ENCODE results near the gene TMEM86A.

Gene TMEM86A

DNA sequence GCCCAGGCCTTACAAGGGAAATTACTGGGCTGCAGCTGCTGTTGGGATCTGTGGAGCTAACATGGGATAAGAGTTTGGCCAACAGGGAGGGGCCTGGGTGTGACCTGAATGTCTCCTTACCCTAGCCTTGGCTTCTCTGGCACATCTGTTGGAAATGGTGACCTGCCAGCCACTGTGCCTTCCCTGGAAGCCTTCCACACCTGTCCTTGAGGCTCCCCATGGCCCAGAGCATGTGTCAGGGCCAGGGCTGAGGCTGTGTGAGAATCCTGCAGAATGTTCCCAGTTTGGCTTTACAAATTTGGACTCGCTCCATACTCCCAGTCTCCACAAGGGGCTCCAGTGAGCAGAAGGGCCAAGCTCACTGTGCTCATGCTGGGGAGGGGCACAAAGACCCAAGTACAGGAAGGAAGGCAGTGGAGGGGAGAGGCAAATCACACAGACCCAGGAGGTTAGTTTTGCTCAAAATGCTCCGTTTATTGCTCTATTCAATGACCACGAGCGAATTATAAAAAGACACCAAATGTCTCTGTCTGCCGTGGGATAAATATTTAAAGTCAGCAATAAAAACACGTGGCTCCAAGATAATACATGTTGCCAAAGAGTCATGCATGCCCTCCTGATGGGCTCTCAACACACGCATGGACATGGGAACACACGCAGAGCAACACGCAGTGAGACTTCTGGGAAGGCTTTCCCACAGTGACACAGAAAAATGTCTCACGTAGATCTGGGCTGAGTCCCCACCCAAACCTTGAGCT lies 29.1 kb downstream of the TMEM86A start:
- DNase-seq, result peak; percentile 63

DNA sequence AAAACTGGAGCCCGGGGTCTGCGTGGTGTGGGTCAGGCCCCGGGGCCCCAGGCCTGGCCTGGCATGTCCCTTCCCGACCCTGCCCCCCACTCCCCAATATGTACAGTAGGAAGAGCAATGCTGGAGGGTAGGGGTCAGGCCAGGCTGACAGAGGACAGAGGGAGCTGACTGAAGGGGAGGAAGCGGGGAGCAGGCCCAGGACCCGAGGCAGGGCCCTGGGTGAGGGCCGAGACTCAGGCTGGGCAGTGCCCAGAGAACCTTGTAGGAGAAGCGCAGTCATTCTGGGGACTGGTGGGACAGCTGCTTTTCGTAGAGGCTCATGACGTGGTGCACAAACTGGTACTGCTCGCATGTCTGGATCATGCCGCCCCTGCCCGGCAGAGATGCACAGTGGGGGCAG lies 30.1 kb downstream of the TMEM86A start:
- DNase-seq, result no peak

DNA sequence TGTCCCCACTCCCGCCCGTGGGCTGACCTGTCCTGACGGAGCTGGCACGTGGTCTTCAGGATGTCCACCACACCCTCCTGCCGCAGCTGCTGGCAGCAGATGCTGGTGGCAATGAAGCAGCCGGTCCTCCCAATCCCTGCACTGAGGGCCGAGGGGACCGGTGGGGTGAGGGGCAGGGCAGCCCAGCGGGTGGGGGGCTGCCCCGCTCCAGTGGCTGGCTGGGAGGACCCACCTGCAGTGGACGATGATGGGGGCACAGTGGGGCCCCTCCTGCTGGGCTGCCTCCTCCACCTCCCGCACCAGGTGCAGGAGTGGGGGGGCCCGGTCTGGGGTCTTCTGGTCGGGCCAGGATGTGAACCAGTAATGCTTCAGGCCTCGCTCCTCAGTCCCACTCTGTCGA lies 30.8 kb downstream of the TMEM86A start:
- DNase-seq, result no peak

DNA sequence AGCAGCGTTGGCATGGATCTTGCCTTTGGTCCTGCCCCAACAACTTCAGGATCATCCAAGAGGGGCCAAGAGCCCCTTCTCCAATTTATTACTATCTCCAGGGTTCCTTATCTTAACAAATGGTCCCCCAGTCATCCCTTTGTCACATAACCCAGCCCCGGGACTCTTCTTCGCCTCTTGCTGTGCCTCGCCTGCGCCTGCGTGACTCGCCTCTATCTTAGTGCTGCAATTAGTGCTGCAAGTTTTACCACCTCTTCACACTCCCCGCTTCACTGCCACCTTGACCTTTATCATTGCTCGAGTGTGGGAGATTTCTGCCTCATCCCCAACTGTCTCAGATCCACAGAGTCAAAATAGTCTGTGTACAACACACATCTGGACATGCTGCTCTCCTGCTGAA lies 31.4 kb downstream of the TMEM86A start:
- DNase-seq, result no peak

DNA sequence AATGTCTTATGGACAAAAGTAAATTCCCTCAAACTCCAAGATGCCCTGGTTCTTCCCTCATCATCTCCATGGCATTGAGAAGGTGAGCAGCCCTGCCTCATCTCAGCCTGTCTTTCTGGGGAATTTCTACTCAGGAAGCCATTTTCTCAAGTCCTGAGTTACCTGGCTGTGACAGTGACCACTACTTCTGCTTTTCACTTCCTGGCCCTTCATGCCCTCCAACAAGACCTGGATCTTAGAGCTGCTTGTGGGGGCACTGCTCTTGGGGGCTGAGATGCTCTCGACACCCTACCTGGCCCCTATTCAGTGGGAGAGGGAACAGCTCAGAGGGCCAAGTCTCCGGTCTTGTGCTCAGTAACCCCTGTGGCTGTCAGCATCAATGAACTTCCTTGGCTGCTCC lies 32.9 kb downstream of the TMEM86A start:
- no peak for DNase-seq

DNA sequence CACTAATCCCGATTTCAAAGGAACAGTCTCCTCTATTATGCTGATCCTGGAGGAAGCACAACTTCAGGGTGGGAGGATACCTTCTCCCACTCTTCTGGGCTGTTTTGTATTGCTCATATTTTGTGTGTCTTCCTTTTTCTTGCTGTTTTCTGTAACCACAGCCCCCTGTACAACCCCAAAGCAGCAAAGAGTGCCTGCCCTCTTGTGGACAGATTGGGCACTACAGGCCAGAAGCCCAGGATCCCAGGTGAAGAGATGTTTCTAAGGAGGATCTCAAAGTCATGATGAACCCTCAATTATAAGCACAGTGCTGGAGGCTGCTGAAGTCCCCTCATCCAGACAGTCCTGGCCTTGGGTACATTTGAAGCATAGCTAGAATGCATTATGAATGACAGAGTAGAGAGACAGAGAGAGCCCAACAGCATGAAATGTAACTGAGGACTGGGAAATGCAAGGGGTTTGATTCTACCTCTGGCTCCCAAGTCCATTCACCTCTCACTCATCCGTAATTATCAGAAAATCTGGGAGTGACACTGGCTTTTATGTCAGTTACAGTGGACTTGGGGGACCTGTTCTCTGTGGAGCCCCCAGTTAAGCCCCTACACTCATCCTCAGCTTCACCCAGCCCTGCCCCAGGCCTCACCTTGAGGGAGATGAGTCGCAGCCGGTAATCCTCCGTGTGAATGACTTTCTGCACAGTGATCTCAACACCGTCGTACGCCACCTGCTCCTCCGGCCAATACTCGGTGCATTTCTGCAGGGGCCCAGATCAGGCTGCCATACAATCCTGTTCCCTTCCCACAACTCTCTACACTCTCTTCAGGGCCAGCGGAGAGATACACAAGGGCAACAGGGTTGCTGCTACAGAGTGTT lies 33.6 kb downstream of the TMEM86A start:
- peak; percentile 89 for DNase-seq

DNA sequence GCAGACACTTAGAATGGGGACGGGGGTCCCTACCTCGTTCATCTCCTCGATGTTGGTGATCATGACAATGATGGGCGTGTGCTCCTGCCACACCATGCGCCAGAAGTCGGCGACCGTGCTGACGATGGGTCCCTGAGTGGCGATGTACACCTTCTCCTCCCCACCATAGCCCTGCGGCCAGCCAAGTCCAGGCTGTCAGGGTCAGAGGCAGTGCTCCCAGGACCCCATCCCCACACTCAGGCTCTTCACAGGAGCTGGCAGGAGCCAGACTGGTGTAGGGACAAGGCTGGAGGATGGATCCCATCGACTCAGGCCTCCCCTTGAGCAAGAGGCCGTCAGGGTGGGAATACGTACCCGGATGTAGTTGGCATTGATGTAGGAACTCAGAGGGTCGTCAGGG lies 34.6 kb downstream of the TMEM86A start:
- no peak for DNase-seq

DNA sequence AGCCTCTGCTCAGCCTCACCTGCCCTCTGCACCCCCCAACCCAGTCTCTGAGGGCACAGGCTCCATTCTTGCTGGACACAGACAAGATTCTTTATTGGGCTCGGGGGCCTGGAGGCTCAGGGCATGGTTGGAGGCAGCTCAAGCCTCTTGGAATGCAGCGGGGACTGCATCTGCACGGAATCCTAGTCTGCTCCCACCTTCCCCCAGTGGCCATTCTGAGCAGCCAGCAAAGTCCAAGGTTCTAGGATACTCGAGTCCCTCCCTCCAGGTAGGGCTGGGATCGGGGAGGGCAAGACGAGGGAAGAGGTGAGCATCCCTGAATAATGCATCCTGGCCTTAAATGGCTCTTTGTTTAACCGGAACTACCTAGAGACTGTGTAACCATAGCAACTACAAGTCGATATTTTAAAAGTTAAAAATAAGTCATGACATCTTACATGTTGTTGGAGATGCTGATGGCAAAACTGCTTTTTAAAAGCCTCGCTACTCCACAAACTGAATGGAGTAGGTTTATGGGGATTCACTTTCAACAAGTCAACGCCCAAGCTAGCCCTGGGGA lies 38.1 kb downstream of the TMEM86A start:
- DNase-seq, result no peak

DNA sequence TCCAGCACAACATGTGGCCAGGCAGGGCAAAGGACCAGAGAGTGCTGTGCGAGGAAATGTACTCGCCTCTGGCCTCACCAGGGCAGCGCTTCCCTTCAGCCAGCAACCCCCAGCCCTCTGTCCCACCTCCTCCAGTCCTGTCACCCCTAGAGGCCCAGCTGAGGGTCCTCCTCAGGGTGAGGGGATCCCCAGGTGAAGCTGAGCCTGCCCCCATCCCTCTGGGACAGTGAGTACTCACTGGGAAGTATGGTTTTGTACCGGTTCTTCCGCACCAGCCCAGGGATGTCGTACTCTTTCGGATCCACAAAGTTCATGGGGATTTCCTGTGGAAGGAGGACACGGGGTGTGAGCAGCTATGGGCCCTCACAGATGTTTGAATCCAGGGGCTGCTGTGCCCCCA lies 39.1 kb downstream of the TMEM86A start:
- DNase-seq, result no peak

DNA sequence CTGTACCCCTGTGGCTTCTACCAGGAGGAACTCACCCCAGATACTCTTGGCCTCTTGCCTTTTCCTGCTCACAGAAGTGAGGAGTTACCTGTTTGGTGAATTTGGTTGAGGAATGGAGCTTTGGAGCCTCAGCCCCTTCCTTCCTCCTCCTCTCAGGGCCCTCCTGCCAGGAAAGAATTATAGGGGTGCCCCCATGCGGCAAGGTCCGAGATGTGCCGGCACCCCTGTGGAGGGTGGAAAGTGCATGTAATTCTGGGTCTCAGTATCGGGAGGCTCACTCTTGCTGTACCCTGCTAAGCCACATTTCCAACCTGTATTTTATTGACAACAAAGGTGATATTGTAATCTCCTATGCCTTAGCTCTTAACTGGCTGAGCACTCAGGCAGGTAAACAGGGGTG lies 41.1 kb downstream of the TMEM86A start:
- DNase-seq, result no peak

DNA sequence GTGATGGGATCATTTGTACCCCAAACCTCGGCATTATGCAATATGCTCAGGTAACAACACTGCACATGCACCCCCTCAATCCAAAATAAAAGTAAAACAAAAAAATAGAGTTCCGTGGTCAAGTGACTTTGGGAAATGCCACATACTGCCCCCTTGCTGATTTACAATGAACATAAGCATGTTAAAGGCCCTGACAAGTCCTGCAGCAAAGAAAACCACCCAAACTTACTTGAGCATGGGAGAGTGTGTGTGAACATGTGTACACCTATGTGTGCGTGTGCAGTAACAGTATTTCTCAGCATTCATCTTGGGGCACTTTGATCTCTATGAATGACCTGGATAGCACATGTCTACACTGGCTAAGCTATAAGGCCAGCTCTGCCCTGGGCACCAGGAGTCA lies 43.2 kb downstream of the TMEM86A start:
- no peak for DNase-seq

DNA sequence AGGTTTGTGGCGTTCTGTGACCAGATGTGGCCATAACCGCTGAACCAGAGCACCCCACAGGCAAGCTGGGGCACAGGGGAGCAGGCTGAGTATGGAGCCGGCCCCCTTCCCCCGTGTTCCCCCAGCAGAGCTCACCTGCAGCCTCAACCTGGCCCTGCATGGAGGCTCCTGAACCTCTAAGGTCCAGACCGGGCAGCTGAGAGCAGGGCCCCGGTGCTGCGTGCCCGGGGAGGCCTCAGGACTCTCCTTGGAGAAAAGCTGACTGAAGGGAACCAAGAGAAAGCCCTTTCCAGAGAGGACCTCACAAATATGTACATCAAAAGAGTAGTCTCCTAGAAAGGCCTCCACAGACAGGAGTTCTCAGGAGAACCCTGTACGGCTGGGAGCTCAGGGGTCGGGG lies 44.8 kb downstream of the TMEM86A start:
- no peak for DNase-seq

DNA sequence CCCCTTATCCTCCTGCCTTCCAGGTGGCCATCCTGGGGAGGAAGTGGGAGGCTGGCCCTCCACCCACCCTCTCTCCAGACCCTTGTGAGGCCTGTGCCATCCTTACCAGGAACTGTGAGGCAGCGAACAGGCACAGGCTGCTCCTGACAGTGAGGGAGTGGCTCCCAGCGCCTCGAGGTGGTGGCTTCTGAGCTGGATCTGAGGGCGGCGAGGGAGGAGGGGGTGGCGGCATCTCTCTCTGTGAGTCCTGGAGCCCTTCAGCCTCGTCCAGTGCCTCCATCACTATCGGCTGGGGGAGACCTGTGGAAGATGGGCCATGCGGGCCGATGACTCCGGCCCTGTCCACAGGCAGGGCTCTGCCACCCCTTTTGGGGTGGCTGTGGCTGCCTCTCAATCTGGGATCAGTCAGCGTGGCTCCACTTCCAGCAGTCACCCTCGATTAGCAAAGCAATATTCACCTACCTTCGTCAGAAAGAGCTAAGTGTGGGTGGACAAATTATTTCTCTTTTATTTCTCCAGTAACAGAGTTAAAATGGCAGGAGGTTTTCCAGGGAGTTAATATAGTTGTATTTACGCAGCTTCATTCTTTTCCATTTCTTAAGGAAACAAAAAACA lies 45.4 kb downstream of the TMEM86A start:
- DNase-seq, result no peak

DNA sequence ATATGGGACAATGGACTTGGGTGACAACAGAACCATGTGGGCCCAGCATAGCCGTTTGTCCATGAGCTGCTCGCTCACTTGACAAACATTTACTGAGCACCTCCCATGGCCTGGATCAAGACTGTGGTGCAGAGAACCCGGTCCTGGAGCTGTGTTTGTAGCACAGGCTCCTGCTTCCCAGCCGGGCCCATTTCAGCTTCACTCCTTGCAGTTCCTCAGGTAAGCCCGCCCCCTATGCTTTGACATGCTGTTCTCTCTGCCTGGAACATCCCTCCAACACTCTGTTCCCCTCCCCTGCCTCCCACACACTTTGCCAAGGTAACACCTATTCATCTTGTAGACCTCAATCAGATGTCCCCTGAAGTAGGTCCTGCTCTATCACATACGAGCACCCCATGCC lies 46.7 kb downstream of the TMEM86A start:
- DNase-seq, result no peak

DNA sequence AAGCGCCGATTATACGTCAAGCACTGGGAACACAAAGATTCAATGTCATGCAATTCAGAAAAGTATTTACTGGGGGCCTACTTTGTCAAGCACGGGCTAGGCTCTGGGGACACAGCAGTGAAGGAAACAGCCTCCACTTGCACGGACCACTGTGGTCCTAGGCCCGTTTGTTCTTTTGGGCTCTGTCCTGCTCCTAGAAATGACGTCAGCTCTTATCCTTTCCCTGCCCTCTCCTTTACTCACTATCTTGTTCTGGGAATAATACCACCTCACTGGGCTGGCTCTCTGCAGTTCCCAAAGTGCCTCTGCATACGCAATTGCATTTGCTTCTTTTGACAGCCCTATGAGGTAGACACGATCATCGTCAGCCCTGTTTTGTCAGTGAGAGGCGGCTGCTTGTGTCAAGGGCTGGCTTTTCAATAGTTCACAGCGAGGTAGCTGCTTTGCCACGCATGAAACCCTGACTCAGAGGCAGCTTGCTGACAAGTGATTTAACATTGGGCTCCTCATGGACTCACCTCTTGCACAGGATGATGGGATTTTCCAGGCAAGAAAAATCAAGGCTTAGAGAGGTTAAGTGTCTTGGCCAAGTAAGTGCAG lies 50.3 kb downstream of the TMEM86A start:
- DNase-seq, result no peak

DNA sequence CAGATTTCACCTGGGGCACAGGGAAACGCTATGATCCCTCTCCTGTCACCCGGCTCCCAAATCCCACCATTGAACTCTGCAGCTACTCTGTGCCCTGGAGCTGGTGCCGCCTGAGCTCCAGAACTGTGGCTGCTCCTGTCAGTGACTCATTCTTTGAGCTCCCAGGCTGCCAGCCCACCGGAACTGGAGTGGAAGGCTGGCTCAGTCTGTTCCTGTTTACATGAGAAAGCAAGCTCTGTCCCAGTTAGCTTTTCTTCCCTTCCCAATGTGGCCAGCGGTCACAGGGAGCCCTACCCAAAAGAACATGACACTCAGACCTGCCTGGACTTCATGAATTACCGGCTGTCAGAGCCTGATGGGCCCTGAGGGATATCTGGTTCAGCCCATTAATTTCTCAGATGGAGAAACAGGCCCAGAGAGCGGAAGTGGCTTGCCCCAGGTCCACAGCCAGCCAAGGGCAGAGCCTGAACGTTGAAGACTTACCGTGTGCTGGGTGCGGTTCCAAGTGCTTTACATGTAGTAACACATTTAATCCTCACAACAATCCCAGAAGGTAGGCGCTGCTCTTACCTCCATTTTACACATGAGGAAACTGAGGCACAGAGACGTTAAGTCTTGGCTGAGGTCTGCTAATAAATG lies 51.2 kb downstream of the TMEM86A start:
- DNase-seq, result no peak

DNA sequence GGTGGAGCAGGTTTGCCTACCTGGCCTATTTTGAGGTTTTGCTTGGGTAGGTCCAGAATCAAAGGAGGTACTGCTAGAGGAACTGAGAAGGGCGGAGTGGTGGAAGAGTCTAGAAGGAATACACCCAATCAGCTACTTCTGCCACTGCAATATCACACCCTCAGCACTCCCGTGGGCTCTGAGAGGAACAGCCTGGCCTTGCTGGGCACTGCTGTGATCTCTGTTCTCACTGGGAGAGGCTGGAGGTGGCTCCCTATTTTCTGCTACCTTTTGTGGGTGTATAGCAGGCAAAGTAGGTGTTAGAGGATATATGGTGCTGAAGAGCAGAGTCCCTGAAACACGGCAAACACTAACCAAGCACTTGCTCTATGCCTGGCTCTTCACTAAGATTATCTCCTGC lies 52.4 kb downstream of the TMEM86A start:
- no peak for DNase-seq

DNA sequence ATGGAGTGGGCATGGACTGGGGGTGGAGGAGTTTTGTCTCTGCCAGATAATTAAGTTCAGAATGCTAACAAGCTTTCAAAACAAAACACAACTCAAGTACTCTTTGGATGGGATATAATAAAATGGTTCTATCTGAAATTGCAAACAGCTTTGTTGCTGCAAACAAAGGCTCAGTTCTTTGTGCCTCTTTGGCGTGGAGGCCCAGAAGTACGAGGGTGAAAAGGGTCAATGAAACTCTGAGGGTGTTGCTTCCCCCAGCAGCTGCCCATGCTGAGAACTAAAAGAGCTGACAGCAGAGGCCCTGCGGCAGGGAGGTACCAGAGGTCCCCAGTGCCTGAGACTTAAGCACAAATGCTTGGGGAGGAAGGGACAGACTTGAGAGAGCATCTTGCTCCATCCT lies 53.9 kb downstream of the TMEM86A start:
- no peak for DNase-seq

DNA sequence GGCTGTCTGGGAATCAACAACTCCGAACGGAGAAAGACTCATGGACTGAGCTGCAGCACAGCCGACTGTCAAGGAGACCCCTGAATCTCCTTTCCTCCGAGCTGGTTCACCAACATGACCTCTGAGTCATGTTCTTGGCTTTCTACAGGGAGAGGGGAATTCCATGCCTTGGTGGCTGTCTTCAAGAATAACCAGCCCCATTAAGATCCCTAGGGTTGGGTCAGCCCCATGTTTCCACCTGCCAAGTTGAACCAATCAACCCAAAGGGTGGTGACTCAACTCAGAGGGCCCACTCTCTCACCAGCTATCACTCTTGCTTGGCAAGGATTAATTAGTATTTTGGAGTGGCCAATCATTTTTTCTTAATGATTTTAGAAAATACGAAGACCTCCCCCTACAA lies 55.7 kb downstream of the TMEM86A start:
- no peak for DNase-seq

Measured in activated CD8-positive, alpha-beta memory T cell treated with anti-CD3 and anti-CD28 coated beads, Interleukin-2, amount 50 U/mL, for 48 hours (primary cell).